HepG2 (cell line): ENCODE measurements around the gene DENND11. TPM values are rescaled to one million over a fixed set of nuclear protein-coding genes. Genes with fewer than 3 reads are reported as not detected.

Source experiments
- ETV5 ChIP-seq: IDR thresholded peaks from 2 replicates; pipeline ENCODE4 v1.6.1; 2018; ENCODE audit warnings: missing biosample characterization, missing genetic modification reagents, inconsistent platforms, borderline replicate concordance
- REST ChIP-seq, 2 experiments: IDR thresholded peaks; 2 replicates each; pipeline ENCODE4 v1.6.1; 2011 to 2012; ENCODE audit warnings: low read length in 2 of 2, borderline replicate concordance in 1 of 2, low read depth in 1 of 2, mild to moderate bottlenecking in 1 of 2, moderate library complexity in 1 of 2
- SNAPC4 ChIP-seq: sonication (generic); formaldehyde crosslinking; IDR thresholded peaks from 2 replicates; pipeline ENCODE4 v1.4.0; 2020; ENCODE audit warnings: mild to moderate bottlenecking, missing genetic modification reagents
- TFE3 ChIP-seq: IDR thresholded peaks from 2 replicates; pipeline ENCODE4 v1.6.1; 2016
- THYN1 ChIP-seq: sonication (generic); formaldehyde crosslinking; IDR thresholded peaks from 2 replicates; pipeline ENCODE4 v1.8.1; 2023; ENCODE audit warnings: low read depth, mild to moderate bottlenecking, moderate library complexity, missing genetic modification reagents, borderline replicate concordance
- polyA plus RNA-seq, 8 experiments: library from polyadenylated mRNA; depleted of rRNA in 3 of 8; stranded (reverse) in 7 of 8; unstranded in 1 of 8; fragments of >200 nt; fragmentation: Illumina TruSeq in 4 of 8; extraction: Trizol in 4 of 8; gene quantifications; 2 replicates each; pipeline versions ENCODE4 v1.2.1 to v1.2.3, GENCODE V29; 2011 to 2016; ENCODE audit warnings: low read depth in 4 of 8, missing spikeins in 1 of 8, mixed read lengths in 1 of 8; ENCODE audit not compliant: insufficient read depth in 1 of 8
- total RNA-seq, 5 experiments: library from RNA; depleted of rRNA; stranded (reverse); fragments of >200 nt; fragmentation: Illumina TruSeq; extraction: Trizol; gene quantifications; 2 replicates each; pipeline ENCODE4 v1.2.3, GENCODE V29; 2016; ENCODE audit warnings: low read depth in 1 of 5
- TF ChIP-seq, protein P1 (sequence below): sonication (generic); formaldehyde crosslinking; conservative IDR thresholded peaks from 2 replicates; pipeline ENCODE4 v1.8.0; 2022; ENCODE audit warnings: mild to moderate bottlenecking, moderate library complexity, missing genetic modification reagents
- TF ChIP-seq, protein P2 (sequence below): sonication (generic); formaldehyde crosslinking; IDR thresholded peaks from 2 replicates; pipeline ENCODE4 v1.9.0; 2021; ENCODE audit warnings: mild to moderate bottlenecking, missing genetic modification reagents

The DENND11 gene
- total and polyA plus RNA-seq, 2 of the 13 experiments (the other 11 are each of a cell fraction or from before 2014, with no cell fraction given): 7.1 to 10.5 TPM

DNA sequence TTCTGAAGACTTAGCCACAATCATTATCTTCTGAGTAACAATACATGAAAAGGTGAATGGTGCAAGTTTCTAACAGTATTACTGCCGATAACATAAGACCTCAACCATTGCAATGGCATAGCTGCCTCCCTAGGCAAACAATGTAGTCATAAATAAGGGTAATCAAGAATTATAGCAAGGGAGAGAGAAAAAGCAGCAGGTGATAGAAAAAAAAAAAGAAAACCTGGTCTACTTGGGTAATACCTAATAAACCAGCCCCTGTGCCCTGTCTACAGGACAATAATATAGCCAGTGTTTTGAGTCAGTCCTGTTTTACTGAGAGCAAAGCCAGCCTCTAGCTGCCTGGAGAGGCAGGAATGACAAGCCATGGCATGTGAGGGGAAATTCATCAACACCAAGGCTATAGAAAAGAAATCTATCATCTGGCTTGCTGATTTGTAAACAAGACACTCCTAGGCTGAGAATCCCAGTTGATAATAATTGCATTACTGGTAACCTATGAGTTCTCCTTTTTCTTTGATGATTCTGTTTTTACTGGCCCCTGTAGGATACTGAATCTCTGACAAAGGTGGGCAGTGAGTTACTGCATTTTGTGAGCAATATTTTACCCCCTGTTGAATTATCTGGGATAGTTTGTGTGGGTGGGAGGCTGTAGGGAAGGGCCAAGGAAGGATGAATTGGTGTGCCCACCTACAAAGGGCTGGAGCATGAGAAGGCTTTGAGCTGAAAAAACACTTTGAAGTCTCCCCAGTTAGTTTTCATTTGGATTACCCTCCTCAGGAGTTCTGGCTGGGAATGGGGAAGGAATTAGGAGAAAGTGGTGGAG is 4.5 kb upstream of the DENND11 start (continued):
- TF ChIP-seq, protein P1, sequence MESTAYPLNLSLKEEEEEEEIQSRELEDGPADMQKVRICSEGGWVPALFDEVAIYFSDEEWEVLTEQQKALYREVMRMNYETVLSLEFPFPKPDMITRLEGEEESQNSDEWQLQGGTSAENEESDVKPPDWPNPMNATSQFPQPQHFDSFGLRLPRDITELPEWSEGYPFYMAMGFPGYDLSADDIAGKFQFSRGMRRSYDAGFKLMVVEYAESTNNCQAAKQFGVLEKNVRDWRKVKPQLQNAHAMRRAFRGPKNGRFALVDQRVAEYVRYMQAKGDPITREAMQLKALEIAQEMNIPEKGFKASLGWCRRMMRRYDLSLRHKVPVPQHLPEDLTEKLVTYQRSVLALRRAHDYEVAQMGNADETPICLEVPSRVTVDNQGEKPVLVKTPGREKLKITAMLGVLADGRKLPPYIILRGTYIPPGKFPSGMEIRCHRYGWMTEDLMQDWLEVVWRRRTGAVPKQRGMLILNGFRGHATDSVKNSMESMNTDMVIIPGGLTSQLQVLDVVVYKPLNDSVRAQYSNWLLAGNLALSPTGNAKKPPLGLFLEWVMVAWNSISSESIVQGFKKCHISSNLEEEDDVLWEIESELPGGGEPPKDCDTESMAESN (CRISPR knock-in tag): no peak
- no peak for TF ChIP-seq TFE3 (CRISPR knock-in tag)
- TF ChIP-seq ETV5 (CRISPR knock-in tag): no peak
- TF ChIP-seq REST (IDR thresholded peaks at IDR 0.05; ENCODE audit: borderline replicate concordance in 1 of 2, low read depth in 1 of 2, low read length in 2 of 2): no peak
- no peak for TF ChIP-seq THYN1
- TF ChIP-seq, protein P2, sequence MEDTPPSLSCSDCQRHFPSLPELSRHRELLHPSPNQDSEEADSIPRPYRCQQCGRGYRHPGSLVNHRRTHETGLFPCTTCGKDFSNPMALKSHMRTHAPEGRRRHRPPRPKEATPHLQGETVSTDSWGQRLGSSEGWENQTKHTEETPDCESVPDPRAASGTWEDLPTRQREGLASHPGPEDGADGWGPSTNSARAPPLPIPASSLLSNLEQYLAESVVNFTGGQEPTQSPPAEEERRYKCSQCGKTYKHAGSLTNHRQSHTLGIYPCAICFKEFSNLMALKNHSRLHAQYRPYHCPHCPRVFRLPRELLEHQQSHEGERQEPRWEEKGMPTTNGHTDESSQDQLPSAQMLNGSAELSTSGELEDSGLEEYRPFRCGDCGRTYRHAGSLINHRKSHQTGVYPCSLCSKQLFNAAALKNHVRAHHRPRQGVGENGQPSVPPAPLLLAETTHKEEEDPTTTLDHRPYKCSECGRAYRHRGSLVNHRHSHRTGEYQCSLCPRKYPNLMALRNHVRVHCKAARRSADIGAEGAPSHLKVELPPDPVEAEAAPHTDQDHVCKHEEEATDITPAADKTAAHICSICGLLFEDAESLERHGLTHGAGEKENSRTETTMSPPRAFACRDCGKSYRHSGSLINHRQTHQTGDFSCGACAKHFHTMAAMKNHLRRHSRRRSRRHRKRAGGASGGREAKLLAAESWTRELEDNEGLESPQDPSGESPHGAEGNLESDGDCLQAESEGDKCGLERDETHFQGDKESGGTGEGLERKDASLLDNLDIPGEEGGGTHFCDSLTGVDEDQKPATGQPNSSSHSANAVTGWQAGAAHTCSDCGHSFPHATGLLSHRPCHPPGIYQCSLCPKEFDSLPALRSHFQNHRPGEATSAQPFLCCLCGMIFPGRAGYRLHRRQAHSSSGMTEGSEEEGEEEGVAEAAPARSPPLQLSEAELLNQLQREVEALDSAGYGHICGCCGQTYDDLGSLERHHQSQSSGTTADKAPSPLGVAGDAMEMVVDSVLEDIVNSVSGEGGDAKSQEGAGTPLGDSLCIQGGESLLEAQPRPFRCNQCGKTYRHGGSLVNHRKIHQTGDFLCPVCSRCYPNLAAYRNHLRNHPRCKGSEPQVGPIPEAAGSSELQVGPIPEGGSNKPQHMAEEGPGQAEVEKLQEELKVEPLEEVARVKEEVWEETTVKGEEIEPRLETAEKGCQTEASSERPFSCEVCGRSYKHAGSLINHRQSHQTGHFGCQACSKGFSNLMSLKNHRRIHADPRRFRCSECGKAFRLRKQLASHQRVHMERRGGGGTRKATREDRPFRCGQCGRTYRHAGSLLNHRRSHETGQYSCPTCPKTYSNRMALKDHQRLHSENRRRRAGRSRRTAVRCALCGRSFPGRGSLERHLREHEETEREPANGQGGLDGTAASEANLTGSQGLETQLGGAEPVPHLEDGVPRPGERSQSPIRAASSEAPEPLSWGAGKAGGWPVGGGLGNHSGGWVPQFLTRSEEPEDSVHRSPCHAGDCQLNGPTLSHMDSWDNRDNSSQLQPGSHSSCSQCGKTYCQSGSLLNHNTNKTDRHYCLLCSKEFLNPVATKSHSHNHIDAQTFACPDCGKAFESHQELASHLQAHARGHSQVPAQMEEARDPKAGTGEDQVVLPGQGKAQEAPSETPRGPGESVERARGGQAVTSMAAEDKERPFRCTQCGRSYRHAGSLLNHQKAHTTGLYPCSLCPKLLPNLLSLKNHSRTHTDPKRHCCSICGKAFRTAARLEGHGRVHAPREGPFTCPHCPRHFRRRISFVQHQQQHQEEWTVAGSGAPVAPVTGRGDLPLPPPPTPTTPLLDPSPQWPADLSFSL: no peak
- no peak for TF ChIP-seq SNAPC4 (CRISPR knock-in tag)
